Fibroblast of upper back skin (primary cell): ENCODE measurements around the gene FANCC.
A peak's percentile ranks its signal among the peaks of the same experiment; 100 is the strongest.
"Not testable (repeated sequence)": the region's sequence is repeated elsewhere in the genome, so short reads cannot be mapped to it uniquely, and the experiment has no call there.

Source experiments
- DNase-seq: peaks from one replicate; pipeline ENCODE4 v3.0.0-alpha.2; 2013

FANCC gene

GRCh38 chr9:95225076-95225725, 92.3 kb downstream of the FANCC start:
- DNase-seq, result peak; percentile 57

- DNase-seq, result peak; percentile 43
Measured at GRCh38 chr9:95224376-95225019, 93.0 kb downstream of the FANCC start.

- DNase-seq, result not testable (repeated sequence)
Measured at GRCh38 chr9:95220352-95220751, 97.2 kb downstream of the FANCC start.

- DNase-seq, result no peak
Measured at GRCh38 chr9:95218773-95219172, 98.7 kb downstream of the FANCC start.

- no peak for DNase-seq
Measured at GRCh38 chr9:95217936-95218335, 99.6 kb downstream of the FANCC start.

DNA sequence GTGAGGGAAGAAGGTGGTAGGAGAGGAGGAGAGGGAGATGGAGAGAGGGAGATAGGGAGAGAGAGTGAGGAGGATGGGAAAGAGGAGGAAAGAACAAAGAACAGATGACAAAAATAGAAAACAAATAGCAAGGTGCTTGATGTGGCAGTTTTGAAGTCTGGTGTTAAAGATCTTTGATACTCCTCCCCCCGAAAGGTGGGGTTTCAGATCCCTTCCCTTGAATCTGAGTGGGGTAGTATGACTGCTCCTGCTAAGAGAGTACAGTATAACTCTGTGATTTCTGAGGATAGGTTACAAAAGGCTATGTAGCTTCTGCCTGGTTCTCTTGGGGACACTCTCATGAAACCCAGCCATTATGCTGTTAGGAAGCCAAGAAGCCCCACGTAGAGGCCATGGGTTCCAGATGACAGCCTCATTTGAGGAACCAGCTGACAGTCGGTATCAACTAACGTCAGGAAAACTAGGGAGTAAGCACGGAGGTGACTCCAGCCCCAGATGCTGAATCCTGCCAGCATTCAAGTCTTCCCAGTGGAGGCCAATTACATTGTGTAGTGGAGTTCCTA, 102.1 kb downstream of the FANCC start:
- no peak for DNase-seq

GRCh38 chr9:95213117-95213516, 104.4 kb downstream of the FANCC start:
- no peak for DNase-seq

DNA sequence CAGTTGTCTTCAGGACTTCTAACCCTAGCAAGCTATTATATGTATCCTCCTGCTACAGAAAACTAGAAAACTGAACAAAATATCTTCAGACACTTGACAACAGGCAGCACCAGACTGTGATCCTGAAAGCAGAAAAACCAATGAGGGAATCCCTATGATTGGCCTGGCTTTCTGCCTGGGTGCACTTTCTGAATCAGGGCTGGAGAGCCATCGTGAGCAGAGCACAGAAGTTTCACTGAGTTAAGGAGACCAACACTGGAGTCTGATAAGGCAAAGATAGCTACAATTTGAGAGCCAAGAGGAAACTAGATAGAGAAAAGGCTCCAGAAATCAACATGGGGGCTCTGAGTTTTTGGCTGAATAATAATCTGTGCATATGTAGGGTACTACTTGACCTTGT, 106.5 kb downstream of the FANCC start:
- no peak for DNase-seq

- no peak for DNase-seq
Measured at GRCh38 chr9:95207403-95207802, 110.1 kb downstream of the FANCC start.

DNA sequence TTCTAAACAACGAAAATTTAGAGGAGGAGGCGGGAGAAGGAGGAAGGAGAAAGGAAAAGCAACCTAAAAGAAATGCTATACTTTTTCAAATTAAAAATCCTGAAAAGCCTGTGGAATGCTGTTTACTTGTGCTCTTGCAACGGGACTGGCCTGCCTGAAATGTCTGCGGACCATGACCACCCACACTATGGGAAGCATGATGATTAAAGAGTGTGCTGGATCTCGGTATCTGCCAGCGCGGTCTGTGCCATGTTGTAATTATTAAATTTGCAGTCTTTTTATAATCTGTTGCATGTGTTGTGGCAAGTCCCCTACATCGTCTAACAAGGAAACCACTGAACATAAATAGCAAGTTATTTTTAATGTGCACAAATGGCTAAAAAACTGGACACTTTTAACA, 111.4 kb downstream of the FANCC start:
- DNase-seq, result peak; percentile 75

DNA sequence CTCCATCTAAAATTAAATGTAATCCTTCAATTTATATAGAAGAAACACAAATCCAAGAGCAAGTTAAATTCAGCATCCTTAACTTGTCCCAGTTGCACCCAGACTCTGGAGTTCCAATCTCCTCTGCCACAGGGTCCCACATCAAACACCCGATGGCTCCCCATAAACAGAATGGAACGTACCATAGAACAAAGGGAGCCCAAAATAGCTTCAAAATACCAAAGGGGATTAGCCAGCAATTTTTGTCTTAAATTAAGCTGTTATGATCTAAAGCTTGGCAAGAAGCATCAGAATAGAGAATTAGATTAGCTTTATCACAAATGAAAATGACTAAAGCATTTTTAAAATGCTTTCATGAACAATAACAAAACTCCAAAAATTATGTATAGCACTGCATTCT, 112.8 kb downstream of the FANCC start:
- DNase-seq, result no peak

GRCh38 chr9:95204310-95204709, 113.2 kb downstream of the FANCC start:
- DNase-seq, result no peak

- not testable (repeated sequence) for DNase-seq
Measured at GRCh38 chr9:95203019-95203418, 114.5 kb downstream of the FANCC start.

DNA sequence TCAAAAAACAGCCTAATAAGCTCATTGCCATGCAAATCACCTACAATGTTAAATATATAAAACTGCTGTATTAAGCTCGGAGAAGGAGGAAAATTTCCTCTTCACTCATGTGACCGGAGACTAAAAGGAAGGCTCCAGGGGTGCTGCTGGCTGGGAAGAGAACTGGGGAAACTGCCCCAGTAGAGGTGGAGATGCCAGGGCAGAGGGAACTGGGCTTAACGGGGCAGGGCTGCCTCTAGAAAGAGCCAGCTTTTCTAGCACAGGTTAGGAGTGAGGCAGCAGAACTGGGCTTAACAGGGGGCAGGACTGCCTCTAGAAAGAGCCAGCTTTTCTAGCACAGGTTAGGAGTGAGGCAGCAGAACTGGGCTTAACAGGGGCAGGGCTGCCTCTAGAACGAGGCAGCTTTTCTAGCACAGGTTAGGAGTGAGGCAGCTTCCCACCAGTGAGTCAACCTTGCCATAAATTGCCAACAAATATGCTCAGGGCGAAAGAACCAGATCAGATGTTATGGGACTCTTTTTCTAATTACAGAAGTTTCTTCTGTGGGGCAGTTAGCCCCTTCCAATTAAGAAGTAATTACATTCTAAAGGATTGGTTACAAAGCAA, 115.3 kb downstream of the FANCC start:
- DNase-seq, result no peak

GRCh38 chr9:95201206-95201605, 116.3 kb downstream of the FANCC start:
- no peak for DNase-seq

- peak; percentile 84 for DNase-seq
Measured at GRCh38 chr9:95197692-95198271, 119.7 kb downstream of the FANCC start.

- no peak for DNase-seq
Measured at GRCh38 chr9:95193480-95193879, 124.0 kb downstream of the FANCC start.

DNA sequence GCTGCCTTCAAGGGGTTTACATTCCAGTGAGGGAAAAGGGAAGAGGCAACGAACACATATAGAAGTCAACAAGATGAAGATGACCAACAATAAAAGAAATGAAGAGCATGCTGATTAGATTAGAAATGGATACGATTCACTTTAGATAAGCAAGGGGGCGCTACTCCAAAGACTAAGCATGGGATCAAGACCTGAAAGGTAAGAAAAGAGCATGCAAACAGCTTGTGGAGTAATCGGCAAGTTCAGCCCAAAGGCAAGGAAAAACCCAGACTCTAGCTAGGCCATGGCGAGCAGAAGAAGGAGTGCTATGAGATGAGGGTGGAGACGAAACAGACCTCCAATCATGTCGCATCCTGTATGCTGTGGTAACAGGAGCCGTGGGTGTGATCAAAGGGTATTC, 124.4 kb downstream of the FANCC start:
- DNase-seq, result no peak

DNA sequence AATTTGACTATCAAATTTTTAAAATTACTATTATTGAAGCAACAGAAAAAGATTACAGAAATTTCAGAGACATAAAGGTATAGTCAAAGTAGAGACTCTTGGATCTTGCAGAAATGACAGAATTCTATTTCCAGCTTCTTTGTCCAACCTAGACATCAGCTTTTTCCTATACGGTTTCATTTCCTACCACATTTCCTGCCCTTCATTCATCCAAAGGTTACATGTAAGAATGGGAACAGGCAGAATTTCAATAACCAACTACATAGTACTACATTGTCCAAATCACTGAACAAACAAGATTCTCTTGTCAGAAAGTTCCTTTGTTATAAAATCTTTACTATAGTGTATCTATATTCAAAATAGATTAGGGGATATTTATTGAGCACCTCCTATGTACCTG, 124.9 kb downstream of the FANCC start:
- no peak for DNase-seq

GRCh38 chr9:95190413-95190812, 127.1 kb downstream of the FANCC start:
- no peak for DNase-seq

DNA sequence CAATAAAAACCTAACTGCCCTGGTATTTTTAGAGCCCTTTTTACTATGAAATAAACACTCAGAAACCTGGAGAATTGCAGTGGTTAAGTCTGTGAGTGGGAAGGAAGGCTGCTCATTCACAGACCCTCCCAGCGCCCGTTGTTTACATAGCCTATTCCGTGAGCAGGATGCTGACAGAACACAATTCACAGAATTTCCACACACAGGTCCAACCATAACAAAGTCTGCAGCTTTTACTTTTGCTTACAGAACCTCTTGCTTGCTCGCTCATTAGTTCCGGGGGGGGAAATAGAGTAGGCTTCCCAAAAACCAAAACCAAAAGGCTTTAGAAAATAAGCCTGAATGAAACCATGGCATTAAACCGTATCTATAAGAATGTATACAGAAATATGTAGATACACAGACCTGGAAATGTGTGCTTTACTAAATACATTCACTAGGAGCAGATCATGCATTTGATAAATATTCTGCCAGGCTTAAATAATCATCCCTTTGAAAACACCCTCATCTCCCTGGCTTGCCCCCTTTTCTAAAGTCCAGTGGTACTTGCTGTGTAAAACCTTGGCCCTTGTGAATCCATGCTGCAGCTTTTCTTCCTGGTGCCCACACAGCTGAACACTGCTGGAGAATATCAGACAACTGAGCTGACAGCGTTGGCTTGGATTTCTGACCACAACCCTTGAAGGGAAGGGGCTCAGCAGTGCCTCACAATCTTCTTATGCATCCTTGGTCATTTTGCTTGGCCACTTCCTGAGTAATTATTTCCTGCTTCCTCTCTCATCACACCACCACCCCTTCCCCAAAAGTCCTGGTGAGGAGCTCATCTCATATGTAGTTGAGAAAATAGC, 128.0 kb downstream of the FANCC start:
- peak; percentile 56 for DNase-seq

DNA sequence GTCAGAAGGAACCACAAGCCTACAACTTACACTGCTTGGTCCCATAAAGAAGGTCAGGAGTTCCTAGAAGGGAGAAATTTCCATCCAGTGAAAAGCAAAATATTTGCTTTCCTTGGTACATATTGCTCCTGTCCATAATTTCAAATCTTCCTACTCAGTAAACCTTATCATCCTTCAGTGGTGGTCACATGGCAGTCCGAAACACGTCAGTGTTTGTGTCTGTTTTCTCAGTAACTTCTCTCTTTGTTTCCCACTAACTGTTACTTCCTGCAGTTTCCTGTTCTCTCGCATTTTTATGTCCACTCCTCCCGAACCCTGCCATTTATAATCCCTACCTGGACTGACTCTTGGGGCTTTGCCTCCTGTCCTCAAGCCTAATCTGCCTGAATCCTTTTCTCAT, 129.1 kb downstream of the FANCC start:
- DNase-seq, result no peak

- DNase-seq, result no peak
Measured at GRCh38 chr9:95185956-95186355, 131.6 kb downstream of the FANCC start.
